Stimulated activated naive CD8-positive, alpha-beta T cell treated with anti-CD3 and anti-CD28 coated beads, Interleukin-15, amount 100 ng/mL, for 72 hours (primary cell): Measurements from ENCODE around the gene KYAT1.
"Not testable (repeated sequence)": the region's sequence is repeated elsewhere in the genome, so short reads cannot be mapped to it uniquely, and the experiment has no call there.

Experiments
- ATAC-seq: fragments of 150-1000 bp; cut with Tn5 transposase; 2 replicates; pipeline ENCODE4 v1.10.0; 2021; ENCODE audit warnings: mild to moderate bottlenecking, moderate library complexity
- DNase-seq, 2 donors: peaks; one replicate each; pipeline ENCODE4 v3.0.0; 2021 to 2022
- H3K27ac Mint-ChIP-seq, 2 donors: one replicate each; pipeline ENCODE4 v1.8.0; 2022; ENCODE audit warnings: mild to moderate bottlenecking in 2 of 2, mixed read lengths in 2 of 2, moderate library complexity in 2 of 2
- H3K27me3 Mint-ChIP-seq: one replicate; pipeline ENCODE4 v1.8.0; 2022; ENCODE audit warnings: mixed read lengths
- H3K4me1 Mint-ChIP-seq: one replicate; pipeline ENCODE4 v1.8.0; 2022; ENCODE audit warnings: mild to moderate bottlenecking, mixed read lengths
- H3K4me3 Mint-ChIP-seq, 2 donors: one replicate each; pipeline ENCODE4 v1.8.0; 2022; ENCODE audit warnings: mild to moderate bottlenecking in 2 of 2, mixed read lengths in 2 of 2, moderate library complexity in 1 of 2
- H3K9me3 Mint-ChIP-seq, 2 donors: one replicate each; pipeline ENCODE4 v1.8.0; 2022; ENCODE audit warnings: mixed read lengths in 2 of 2

Gene KYAT1

DNA sequence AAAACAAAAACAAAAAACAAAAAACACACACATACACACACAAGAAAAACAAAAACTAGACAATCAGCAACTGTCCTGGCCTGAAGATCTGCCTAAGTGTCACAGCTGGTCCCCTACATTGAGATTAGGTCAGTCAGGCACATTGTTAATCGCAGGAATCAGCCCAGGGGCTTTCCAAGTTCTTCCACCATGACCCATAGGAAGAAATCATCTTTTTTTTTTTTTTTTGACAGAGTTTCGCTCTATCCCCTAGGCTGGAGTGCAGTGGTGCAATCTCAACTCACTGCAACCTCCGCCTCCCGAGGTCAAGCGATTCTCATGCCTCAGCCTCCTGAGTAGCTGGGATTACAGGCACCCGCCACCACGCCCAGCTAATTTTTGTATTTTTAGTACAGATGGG, 38.6 kb downstream of the KYAT1 start:
- not testable (repeated sequence) for H3K9me3 Mint-ChIP-seq, H3K4me1 Mint-ChIP-seq, H3K27me3 Mint-ChIP-seq, DNase-seq, H3K4me3 Mint-ChIP-seq, ATAC-seq
- peak overlapping the region in 1 of 2 donors; percentile 59 for H3K27ac Mint-ChIP-seq

DNA sequence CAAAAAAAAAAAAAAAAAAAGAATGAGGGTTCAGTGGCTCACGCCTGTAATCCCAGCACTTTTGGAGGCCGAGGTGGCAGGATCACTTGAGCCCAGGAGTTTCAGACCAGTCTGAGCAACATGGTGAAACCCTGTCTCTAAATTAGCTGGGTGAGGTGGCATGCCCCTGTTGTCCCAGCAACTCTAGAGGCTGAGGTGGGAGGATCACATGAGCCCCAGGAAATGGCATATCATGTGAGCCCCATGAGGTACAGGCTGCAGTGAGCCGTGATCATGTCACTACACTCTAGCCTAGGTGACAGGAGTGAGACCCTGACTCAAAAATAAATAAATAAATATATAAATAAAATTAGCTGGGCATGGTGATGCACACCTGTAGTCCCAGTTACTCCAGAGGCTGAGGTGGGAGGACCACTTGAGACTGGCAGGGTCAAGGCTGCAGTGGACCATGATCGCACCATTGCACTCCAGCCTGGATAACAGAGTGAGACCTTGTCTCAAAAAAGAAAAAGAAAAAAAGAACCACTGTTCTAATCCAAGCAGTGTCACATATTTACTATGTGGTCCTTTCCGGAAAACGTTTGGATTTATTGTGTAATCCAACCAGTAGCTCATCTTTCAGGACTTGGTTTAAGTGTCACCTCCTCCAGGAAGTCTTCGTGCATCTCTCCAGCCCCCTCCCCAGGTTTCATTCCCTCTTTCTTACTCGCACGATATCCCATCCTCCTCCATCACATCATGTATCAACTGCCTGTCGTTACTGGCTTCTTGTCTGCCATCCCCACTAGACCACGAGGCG, 39.9 kb downstream of the KYAT1 start:
- DNase-seq, result no peak
- no peak overlapping the region for H3K4me3 Mint-ChIP-seq
- no peaks in the 10 kb centered on the region for H3K27me3 Mint-ChIP-seq
- H3K4me1 Mint-ChIP-seq, result no peaks in the 10 kb centered on the region
- no peak for ATAC-seq
- H3K9me3 Mint-ChIP-seq, result no peaks in the 10 kb centered on the region
- H3K27ac Mint-ChIP-seq, result peak overlapping the region; percentile 28 to 42

DNA sequence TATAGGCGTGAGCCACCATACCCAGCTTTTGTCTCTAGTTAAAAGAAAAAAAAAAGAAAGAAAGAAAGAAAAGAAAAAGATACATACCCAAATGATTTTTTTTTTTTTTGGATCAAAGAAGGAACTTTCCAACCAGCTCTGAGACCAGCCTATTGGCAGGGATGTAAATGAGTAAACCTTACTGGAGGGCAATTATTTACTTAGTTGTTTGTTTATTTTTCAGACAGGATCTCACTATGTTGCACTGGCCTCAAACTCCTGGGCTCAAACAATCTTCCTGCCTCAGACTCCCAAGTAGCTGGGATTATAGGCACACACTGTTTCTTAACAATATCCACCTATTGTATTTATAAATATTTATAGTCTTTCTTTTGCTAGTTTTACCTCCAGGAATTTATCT, 41.2 kb downstream of the KYAT1 start:
- H3K27ac Mint-ChIP-seq, result no peak overlapping the region
- ATAC-seq, result no peak
- no peaks in the 10 kb centered on the region for H3K4me1 Mint-ChIP-seq
- H3K27me3 Mint-ChIP-seq, result no peaks in the 10 kb centered on the region
- DNase-seq, result no peak
- no peak overlapping the region for H3K4me3 Mint-ChIP-seq
- no peaks in the 10 kb centered on the region for H3K9me3 Mint-ChIP-seq

DNA sequence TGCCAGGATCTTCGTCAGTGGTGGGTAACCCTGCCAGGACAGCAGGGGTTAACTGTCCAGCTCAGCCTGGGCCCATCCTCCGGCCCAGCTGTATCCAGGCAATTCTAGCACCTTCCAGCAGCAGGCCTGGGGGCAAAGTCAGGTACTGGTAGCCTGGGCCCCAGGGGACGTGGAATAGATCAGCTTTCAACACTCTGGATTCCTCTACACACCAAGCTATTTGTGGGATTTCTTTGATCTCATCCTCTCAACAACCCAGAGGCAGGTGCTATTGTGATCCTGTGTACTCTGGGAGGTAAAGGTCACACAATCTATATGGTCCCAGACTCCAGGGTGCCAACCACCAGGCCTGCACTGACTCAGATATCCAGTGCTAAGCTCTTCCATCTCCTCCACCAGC, 43.4 kb downstream of the KYAT1 start:
- Mint-ChIP-seq H3K27me3 (no peaks in the 10 kb centered on the region), H3K4me1 (no peaks in the 10 kb centered on the region), H3K9me3 (no peaks in the 10 kb centered on the region), H3K4me3 (no peak overlapping the region), H3K27ac (no peak overlapping the region)
- no peak for ATAC-seq
- DNase-seq, result no peak

DNA sequence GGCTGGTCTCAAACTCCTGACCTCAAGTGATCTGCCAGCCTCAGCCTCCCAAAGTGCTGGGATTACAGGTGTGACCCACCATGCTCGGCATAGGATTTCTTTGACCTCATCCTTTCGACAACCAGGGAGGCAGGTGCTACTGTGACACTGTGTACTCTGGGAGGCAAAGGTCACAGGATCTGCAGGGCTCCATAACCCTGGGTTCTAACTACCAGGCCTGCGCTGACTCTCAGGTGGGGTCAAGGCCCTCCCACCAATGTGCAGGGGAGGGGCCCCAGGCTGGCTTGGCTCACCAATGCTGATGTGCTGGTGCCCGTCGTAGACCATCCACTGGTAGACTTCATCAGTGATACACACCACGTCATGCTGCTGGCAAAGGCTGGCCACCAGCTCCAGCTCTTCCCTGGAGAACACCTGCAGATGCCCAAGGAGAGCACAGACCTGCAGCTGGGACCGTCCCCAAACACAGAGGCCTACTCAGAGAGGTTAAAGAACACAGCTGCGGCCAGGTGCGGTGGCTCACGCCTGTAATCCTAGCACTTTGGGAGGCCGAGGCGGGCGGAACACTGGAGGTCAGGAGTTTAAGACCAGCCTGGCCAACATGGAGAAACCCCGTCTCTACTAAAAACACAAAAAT, 45.1 kb downstream of the KYAT1 start:
- DNase-seq (no peak), ATAC-seq (no peak)
- no peaks in the 10 kb centered on the region for H3K4me1 Mint-ChIP-seq
- H3K4me3 Mint-ChIP-seq, result no peak overlapping the region
- no peak overlapping the region for H3K27ac Mint-ChIP-seq
- no peaks in the 10 kb centered on the region for H3K9me3 Mint-ChIP-seq
- H3K27me3 Mint-ChIP-seq, result no peaks in the 10 kb centered on the region

DNA sequence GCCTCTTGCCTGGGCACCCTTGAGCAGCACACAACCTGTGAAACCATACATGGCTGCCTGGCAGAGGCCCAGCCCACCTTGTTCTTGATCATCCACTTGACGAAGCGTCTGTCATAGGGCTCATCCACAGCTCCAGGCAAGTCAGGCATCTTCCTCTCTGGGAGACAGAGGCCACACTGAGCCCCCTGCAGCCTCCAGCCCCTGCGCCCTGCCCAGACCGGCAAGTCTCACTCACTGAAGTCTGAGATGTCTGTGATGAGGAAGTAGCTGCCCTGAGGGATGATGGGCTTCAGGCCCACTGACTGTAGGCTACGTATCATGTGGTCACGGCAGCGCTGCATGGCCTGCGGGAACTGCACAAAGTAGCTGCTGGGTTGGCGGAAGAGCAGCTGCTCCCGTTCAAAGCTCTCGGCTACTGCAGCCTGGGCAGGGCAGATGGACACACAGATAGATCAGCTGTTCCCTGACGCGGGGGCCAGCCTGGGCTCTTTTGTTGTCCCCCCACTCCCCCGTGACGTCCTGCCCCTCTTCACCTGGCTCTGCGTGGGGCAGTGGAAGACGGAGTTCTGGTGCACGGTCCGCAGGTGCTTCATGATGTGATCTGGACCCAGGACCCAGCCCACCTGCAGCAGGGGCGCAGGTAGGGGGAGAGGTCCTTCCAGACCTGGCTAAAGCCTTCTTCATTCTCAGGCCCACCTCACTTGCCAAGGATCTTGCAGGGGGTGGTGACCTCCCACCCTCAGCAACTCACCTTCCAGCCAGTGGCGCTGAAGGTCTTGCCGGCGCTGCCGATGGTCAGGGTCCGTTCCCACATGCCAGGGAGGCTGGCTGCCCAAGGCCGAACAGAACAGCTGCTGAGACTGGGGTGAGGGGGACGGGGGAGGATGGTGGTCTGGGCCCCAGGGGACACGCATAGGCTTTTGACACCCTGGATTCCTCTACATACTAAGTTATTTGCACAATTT, 46.2 kb downstream of the KYAT1 start:
- Mint-ChIP-seq H3K4me3 (no peak overlapping the region), H3K27ac (peak overlapping the region in 1 of 2 donors; percentile 12), H3K9me3 (no peaks in the 10 kb centered on the region), H3K4me1 (no peaks in the 10 kb centered on the region), H3K27me3 (no peaks in the 10 kb centered on the region)
- DNase-seq, result no peak
- no peak for ATAC-seq

DNA sequence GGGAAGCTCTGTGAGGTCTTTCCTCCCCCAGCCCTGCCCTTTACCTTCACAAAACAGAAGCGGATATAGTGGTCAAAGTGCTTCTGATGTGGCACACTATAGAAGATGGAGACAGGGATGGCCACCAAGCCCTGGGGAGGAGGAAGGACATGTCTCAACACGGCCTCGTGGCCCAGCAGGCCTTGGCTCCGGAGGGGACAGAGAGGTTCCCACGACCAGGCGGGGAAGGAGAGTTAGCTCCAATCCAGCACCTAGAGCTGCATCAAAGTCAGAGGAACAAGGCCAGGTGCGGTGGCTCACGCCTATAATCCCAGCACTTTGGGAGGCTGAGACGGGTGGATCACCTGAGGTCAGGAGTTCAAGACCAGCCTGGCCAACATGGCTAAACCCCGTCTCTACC, 48.1 kb downstream of the KYAT1 start:
- Mint-ChIP-seq H3K9me3 (no peaks in the 10 kb centered on the region), H3K4me1 (peaks cover 14% of the 10 kb centered on the region), H3K4me3 (no peak overlapping the region), H3K27me3 (no peaks in the 10 kb centered on the region), H3K27ac (no peak overlapping the region)
- ATAC-seq (no peak), DNase-seq (no peak)

DNA sequence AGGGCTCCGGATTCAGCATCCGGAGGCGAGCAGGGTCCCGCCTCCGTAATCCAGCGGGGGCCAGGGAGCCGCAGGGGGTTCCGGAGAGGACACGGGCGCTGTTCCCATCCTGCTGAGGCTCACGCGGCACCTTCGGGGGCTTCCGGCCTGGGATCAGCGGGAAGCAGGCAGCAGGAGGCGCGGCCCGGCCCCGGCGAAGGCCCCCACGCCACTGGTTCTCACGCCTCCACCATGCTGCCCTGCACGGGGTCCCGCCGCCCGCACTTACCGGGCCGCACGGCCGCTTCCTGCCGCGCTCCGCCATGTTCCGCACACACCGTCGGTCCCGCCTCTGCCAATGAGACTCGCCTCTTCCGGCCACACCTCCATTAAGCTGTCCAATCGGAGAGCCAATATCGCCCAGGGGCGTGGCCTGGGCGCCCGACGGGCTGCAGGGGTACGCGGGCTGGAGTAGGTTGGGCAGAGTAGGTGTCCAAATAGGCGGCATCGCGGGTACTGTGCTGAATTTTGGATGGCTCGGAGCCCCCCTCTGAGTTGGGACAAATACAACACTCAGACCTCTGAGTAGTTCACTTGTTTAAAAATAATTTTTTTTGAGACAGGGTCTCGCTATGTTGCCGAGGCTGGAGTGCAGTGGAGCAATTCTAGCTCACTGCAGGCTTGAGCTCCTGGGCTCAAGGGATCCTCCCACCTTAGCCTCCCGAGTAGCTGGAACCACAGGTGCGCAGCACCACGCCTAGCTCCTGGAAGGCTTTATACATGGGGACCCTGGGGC, 52.1 kb downstream of the KYAT1 start, which contains the start of gene SPOUT1:
TSS of gene SPOUT1 (minus strand) at position 318 of the 775 bp plus-strand sequence. CDS start at position 304, 14 bp downstream.
- H3K4me1 Mint-ChIP-seq, result peaks cover 37% of the 10 kb centered on the region
- ATAC-seq (peak; percentile 99), DNase-seq (peak; percentile 89 to 94)
- H3K9me3 Mint-ChIP-seq, result no peaks in the 10 kb centered on the region
- H3K27ac Mint-ChIP-seq, result peak within 1 kb of the TSS; percentile 96 to 98
- H3K4me3 Mint-ChIP-seq, result peak within 1 kb of the TSS; percentile 95 to 99
- H3K27me3 Mint-ChIP-seq, result no peaks in the 10 kb centered on the region

DNA sequence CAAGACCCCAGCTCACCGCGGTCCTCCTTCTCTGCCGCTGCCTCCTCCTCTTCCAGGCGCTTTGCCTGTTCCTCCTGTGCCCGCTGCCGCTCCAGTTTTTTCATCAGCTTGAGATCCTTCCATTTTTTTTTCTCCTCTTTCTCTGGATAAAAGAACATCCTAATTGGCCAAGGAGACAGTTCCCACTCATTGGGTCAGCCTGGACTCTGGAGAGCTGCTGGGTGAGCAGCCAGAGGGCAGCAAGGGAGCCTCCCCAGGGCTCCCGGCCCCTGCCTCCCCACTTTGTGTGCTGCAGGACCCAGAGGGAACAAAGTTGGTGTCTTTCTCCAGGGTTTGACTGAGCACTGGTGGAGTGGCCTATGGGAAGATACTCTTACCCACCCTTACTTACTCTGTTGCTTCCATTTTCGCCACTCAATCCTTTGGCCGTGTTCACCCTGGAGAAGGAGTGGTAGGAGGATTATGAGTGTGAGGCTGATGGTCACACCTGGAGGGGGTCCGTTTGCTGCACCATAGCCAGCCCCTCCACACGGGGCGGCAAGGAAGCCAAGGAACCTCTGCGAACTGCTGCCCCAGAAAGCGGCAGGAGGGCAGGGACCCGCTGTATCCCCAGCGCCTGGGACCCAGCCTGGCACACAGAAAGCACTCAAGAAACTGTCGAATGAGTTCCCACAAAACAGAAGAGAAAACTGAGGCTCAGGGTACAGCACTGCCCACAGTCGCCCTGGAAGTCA, 52.9 kb downstream of the KYAT1 start:
- H3K27ac Mint-ChIP-seq, result peak overlapping the region; percentile 96 to 98
- no peaks in the 10 kb centered on the region for H3K9me3 Mint-ChIP-seq
- no peak for ATAC-seq
- peak in 1 of 2 donors; percentile 13 for DNase-seq
- H3K27me3 Mint-ChIP-seq, result no peaks in the 10 kb centered on the region
- H3K4me3 Mint-ChIP-seq, result peak overlapping the region; percentile 95 to 99
- peaks cover 37% of the 10 kb centered on the region for H3K4me1 Mint-ChIP-seq

DNA sequence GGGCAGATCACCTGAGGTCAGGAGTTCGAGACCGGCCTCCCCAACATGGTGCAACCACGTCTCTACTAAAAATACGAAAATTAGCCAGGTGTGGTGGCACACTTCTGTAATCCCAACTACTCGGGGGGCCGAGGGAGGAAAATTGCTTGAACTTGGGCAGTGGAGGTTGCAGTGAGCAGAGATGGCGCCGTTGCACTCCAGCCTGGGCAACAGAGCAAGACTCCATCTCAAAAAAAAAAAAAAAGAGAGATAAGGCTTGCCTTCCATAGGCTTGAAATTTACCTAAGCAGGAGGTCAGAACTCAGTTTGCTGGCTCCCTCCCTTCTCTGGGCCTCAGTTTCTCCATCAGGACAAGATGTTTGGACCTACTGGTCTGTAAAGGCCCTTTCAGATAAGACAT, 53.5 kb downstream of the KYAT1 start:
- Mint-ChIP-seq H3K27me3 (no peaks in the 10 kb centered on the region), H3K4me3 (peak overlapping the region; percentile 95 to 99), H3K27ac (peak overlapping the region in 1 of 2 donors; percentile 98), H3K4me1 (peaks cover 37% of the 10 kb centered on the region), H3K9me3 (no peaks in the 10 kb centered on the region)
- DNase-seq, result no peak
- no peak for ATAC-seq

DNA sequence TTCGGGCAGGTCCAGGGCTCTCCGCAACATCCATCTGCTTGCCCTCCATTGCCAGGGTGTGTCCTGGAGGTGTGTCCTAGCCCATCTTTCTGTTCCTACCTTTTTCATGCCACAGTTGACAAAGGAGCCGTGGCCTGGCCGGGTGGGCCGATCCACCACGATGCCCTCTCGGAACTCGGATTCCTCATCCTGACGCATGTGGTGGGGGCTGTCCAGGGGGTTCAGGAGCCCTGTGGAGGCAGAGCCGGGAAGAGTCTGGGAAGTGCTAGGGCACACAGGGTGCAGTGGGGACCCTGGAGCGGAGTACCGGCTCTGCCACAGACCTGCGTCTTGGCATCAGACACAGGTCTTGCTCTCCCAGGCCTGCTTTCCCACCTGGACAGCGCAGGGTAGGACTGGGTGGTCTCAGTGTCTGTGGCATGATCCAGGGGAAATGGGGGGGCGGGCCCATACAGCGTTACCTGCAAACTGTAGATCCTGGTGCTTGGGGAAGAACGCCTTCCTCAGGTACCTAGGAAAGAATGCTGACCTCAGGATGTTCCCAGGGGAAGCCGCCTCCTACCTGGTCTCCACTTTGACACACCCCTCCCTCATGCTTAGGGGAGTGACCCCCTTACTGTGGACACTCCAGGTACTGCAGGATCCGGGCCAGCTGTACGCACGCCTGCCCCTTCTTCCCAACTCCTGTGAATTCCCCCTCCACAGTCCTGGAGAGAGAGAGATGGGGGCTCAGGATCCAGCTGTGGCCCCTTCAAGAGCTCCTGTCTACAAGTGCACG, 55.6 kb downstream of the KYAT1 start:
- DNase-seq (no peak), ATAC-seq (no peak)
- H3K9me3 Mint-ChIP-seq, result no peaks in the 10 kb centered on the region
- H3K27me3 Mint-ChIP-seq, result no peaks in the 10 kb centered on the region
- peak overlapping the region in 1 of 2 donors; percentile 27 for H3K27ac Mint-ChIP-seq
- no peak overlapping the region for H3K4me3 Mint-ChIP-seq
- peaks cover 48% of the 10 kb centered on the region for H3K4me1 Mint-ChIP-seq

DNA sequence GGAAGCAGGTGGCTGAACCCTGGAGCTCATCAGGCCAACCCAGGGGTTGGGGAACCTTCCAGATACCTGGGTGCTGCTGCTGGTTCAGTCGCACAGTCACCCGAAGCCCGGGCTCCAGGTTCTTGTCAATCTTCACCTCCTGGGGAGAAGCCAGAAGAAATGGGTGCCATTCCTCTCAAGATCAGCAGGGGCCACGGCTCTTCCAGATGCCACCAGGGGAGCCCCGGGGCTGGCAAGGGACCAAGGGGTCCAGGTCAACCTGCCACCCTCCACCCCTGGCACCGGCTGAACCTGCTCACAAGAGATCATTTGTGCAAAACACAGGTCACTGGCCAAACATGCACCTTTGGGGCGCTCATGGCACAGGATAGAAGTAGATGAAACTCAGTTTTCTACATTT, 56.8 kb downstream of the KYAT1 start:
- DNase-seq, result no peak
- ATAC-seq, result no peak
- Mint-ChIP-seq H3K9me3 (no peaks in the 10 kb centered on the region), H3K27ac (no peak overlapping the region), H3K4me3 (no peak overlapping the region), H3K4me1 (peaks cover 55% of the 10 kb centered on the region), H3K27me3 (no peaks in the 10 kb centered on the region)

DNA sequence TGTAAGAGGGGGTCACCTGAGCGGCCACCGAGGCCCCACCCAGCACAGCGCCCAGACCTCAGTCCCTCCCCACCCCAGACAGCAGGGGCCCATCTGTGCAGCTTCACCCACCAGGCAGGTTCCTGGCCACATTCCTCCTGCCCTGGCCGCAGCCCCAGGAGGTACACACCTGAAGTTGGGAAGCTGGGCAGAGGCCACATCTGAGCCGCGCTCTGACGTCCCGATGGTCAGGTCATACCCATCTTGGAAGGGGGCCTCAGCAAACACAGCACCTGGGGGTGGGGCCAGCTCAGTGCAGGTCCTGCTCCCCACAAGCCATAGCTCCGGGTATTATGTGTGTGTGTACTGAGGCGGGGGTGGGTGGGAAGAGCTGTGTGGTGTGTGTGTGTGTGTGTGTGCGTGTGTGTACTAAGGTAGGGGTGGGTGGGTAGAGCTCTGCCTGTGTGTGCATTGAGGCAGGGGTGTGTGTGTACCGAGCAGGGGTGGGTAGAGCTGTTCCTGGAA, 57.8 kb downstream of the KYAT1 start:
- Mint-ChIP-seq H3K27me3 (no peaks in the 10 kb centered on the region), H3K4me1 (peaks cover 58% of the 10 kb centered on the region), H3K4me3 (no peak overlapping the region), H3K27ac (peak overlapping the region in 1 of 2 donors; percentile 63), H3K9me3 (no peaks in the 10 kb centered on the region)
- DNase-seq (no peak), ATAC-seq (no peak)
